SK-N-SH (cell line): ENCODE data around the gene PGK1. TPM values are rescaled to one million over a fixed set of nuclear protein-coding genes. Genes with fewer than 3 reads are reported as not detected.
A peak's percentile ranks its signal among the peaks of the same experiment; 100 is the strongest.
"Not testable (repeated sequence)": the region's sequence is repeated elsewhere in the genome, so short reads cannot be mapped to it uniquely, and the experiment has no call there.

Source experiments
- CTCF ChIA-PET: fragments of 300-600, 350-600 bp; formaldehyde crosslinking; extraction: SDS; loops from one replicate; lab custom pipeline; 2021; lab: Yijun Ruan, JAX
- POLR2A ChIA-PET: fragments of 350-600 bp; sonication (Branson Sonifier 250); formaldehyde crosslinking; extraction: SDS; loops from one replicate; lab custom pipeline; 2020; ENCODE audit warnings: antibody characterized with exemption, inconsistent platforms; lab: Yijun Ruan, JAX
- DNase-seq: peaks from one replicate; pipeline ENCODE4 v3.0.0; 2012
- H2AFZ ChIP-seq: fragments of 200-600 bp; sonication (generic); 2 replicates; pipeline ENCODE4 v1.8.1; 2016; ENCODE audit warnings: antibody characterized with exemption, mild to moderate bottlenecking, low read depth
- H3F3A ChIP-seq: fragments of 200-600 bp; sonication (generic); replicated peaks from 2 replicates; pipeline ENCODE3; 2016; ENCODE audit warnings: antibody characterized with exemption, mild to moderate bottlenecking; ENCODE audit not compliant: insufficient read depth
- H3K27ac ChIP-seq, 2 experiments: fragments of 200-500 bp in 1 of 2; fragments of 200-600 bp in 1 of 2; sonication (Bioruptor generic) in 1 of 2; sonication (generic), shearing (Covaris generic) in 1 of 2; 2 replicates each; pipeline versions ENCODE4 v1.5.1 to v1.6.1; 2014 to 2016; ENCODE audit warnings: low read depth in 2 of 2, inconsistent platforms in 1 of 2, low read length in 1 of 2, mild to moderate bottlenecking in 1 of 2, mixed read lengths in 1 of 2
- H3K27me3 ChIP-seq: fragments of 200-600 bp; sonication (generic), shearing (Covaris generic); 2 replicates; pipeline ENCODE4 v1.6.1; 2016; ENCODE audit warnings: mixed run types; ENCODE audit not compliant: insufficient read depth
- H3K36me3 ChIP-seq, 2 experiments: fragments of 200-500 bp in 1 of 2; fragments of 200-600 bp in 1 of 2; sonication (Bioruptor generic) in 1 of 2; sonication (generic) in 1 of 2; replicated peaks in 1 of 2; 2 replicates each; pipeline versions ENCODE3 to v1.5.1; 2014 to 2016; ENCODE audit warnings: low read length in 1 of 2, mild to moderate bottlenecking in 1 of 2; ENCODE audit not compliant: insufficient read depth in 2 of 2, control insufficient read depth in 1 of 2
- H3K4me1 ChIP-seq, 2 experiments: fragments of 200-500 bp in 1 of 2; fragments of 200-600 bp in 1 of 2; sonication (Bioruptor generic) in 1 of 2; sonication (generic), shearing (Covaris generic) in 1 of 2; 2 replicates each; pipeline versions ENCODE4 v1.5.1 to v1.6.1; 2014 to 2016; ENCODE audit warnings: low read depth in 1 of 2, low read length in 1 of 2, mixed run types in 1 of 2; ENCODE audit not compliant: insufficient read depth in 2 of 2, control insufficient read depth in 1 of 2
- H3K4me2 ChIP-seq: fragments of 200-600 bp; sonication (generic), shearing (Covaris generic); 2 replicates; pipeline ENCODE4 v1.6.1; 2017; ENCODE audit warnings: mixed run types
- H3K4me3 ChIP-seq, 2 experiments: fragments of 200-500 bp in 1 of 2; fragments of 200-600 bp in 1 of 2; sonication (Bioruptor generic) in 1 of 2; sonication (generic), shearing (Covaris generic) in 1 of 2; 2 replicates each; pipeline versions ENCODE4 v1.5.1 to v1.8.1; 2014 to 2016; ENCODE audit warnings: low read depth in 2 of 2, inconsistent platforms in 1 of 2, low read length in 1 of 2, mild to moderate bottlenecking in 1 of 2, mixed read lengths in 1 of 2, moderate library complexity in 1 of 2
- H3K79me2 ChIP-seq: fragments of 200-600 bp; sonication (generic); 2 replicates; pipeline ENCODE4 v1.8.1; 2017; ENCODE audit warnings: mild to moderate bottlenecking; ENCODE audit not compliant: insufficient read depth
- H3K9ac ChIP-seq: fragments of 200-600 bp; sonication (generic); 2 replicates; pipeline ENCODE4 v1.6.1; 2017; ENCODE audit warnings: mixed run types
- H3K9me2 ChIP-seq: fragments of 200-600 bp; sonication (generic); 2 replicates; pipeline ENCODE4 v1.6.1; 2017; ENCODE audit warnings: mixed run types
- H3K9me3 ChIP-seq: fragments of 200-600 bp; sonication (generic); 2 replicates; pipeline ENCODE4 v1.6.1; 2017; ENCODE audit warnings: mixed run types, mild to moderate bottlenecking, moderate library complexity
- H4K20me1 ChIP-seq: fragments of 200-600 bp; sonication (generic); 2 replicates; pipeline ENCODE4 v1.6.1; 2017; ENCODE audit warnings: mild to moderate bottlenecking, mixed run types; ENCODE audit not compliant: insufficient read depth
- CHD2 ChIP-seq: fragments of 150-350 bp; IDR thresholded peaks from 2 replicates; pipeline ENCODE4 v1.6.1; 2018; ENCODE audit warnings: low read length; ENCODE audit not compliant: partially characterized antibody
- EP300 ChIP-seq, 2 experiments: IDR thresholded peaks; 2 replicates each; pipeline versions ENCODE4 v1.4.0 to v1.6.1; 2012; ENCODE audit warnings: borderline replicate concordance in 1 of 2, low read depth in 1 of 2, low read length in 1 of 2
- EZH2phosphoT487 ChIP-seq: fragments of 200-600 bp; sonication (generic); IDR thresholded peaks from 2 replicates; pipeline ENCODE4 v1.6.1; 2017; ENCODE audit warnings: low read depth, mixed run types, mild to moderate bottlenecking, antibody characterized with exemption, moderate library complexity, borderline replicate concordance
- FOSL2 ChIP-seq: IDR thresholded peaks from 2 replicates; pipeline ENCODE4 v1.4.0; 2012; ENCODE audit warnings: low read depth, mild to moderate bottlenecking, moderate library complexity, borderline replicate concordance
- GABPA ChIP-seq: IDR thresholded peaks from 2 replicates; pipeline ENCODE4 v1.4.0; 2012; ENCODE audit warnings: low read depth, mild to moderate bottlenecking
- JUND ChIP-seq: IDR thresholded peaks from 2 replicates; pipeline ENCODE4 v1.4.0; 2012
- NRF1 ChIP-seq: IDR thresholded peaks from 2 replicates; pipeline ENCODE4 v1.6.1; 2012; ENCODE audit warnings: low read depth, mild to moderate bottlenecking, low read length
- TCF12 ChIP-seq: IDR thresholded peaks from 2 replicates; pipeline ENCODE4 v1.4.0; 2012
- WGBS: methylation state at CpG from one replicate; pipeline ENCODE4 v1.1.6; 2017; ENCODE audit warnings: low lambda C conversion rate; 5-methylcytosine and 5-hydroxymethylcytosine counted together
- polyA plus RNA-seq, 3 experiments: library from polyadenylated mRNA; depleted of rRNA; stranded (reverse); fragments of >200 nt; gene quantifications; 2 replicates each; pipeline ENCODE4 v1.2.3, GENCODE V29; 2012
- TF ChIP-seq, protein P1 (sequence below): IDR thresholded peaks from 2 replicates; pipeline ENCODE4 v1.4.0; 2012; ENCODE audit warnings: low read depth

PGK1 gene
- polyA plus RNA-seq, 1 of the 3 experiments (the other 2 are of a cell fraction), result 260 TPM

GRCh38 chrX:78063687-78064086 is 40.4 kb upstream of the PGK1 start:
- Histone ChIP-seq H3K9ac (no peak overlapping the region), H2AFZ (no peak overlapping the region), H4K20me1 (no peaks in the 10 kb centered on the region), H3F3A (peaks cover 4% of the 10 kb centered on the region), H3K9me3 (no peaks in the 10 kb centered on the region), H3K4me1 (no peaks in the 10 kb centered on the region), H3K27ac (no peak overlapping the region), H3K9me2 (no peaks in the 10 kb centered on the region), H3K79me2 (no peaks in the 10 kb centered on the region), H3K27me3 (no peaks in the 10 kb centered on the region; the same call in 1 of the 2 replicates), H3K4me2 (no peak overlapping the region), H3K36me3 (no peaks in the 10 kb centered on the region), H3K4me3 (no peak overlapping the region)
- ChIA-PET CTCF (no interaction called here), POLR2A (no interaction called here)
- DNase-seq, result no peak
- TF ChIP-seq CHD2 (no peak), NRF1 (no peak), EZH2phosphoT487 (no peak), EP300 (IDR thresholded peaks at IDR 0.05; ENCODE audit: borderline replicate concordance in 1 of 2, low read depth in 1 of 2, low read length in 1 of 2) (no peak), GABPA (no peak)

DNA sequence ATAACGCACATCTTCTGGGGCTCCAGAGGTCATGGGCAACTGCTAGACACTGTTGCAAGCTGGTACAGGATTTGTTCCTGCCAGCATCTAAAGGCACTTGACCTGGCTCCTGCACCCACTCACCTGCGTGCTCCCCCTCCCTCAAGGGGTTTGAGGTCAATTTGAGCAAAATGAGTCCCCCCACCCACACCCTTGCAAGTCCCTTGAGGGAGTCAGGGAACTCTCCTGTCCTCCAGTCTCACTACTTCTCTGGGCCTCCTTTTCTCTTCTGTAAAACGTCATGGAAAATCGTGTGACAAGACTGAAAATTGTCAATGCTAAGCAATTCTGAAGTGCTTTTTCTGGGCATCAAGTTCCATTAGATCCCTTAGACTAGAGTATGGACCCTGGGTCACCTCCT is 39.9 kb upstream of the PGK1 start:
- H3K79me2 ChIP-seq, result no peaks in the 10 kb centered on the region
- no peak for TF ChIP-seq NRF1
- TF ChIP-seq, all 33 proteins: peak for 0
- Histone ChIP-seq H4K20me1 (no peaks in the 10 kb centered on the region), H3F3A (peaks cover 4% of the 10 kb centered on the region), H3K9ac (no peak overlapping the region), H3K9me3 (no peaks in the 10 kb centered on the region), H2AFZ (no peak overlapping the region), H3K4me1 (no peaks in the 10 kb centered on the region), H3K27me3 (no peaks in the 10 kb centered on the region; the same call in 1 of the 2 replicates), H3K4me2 (no peak overlapping the region), H3K36me3 (no peaks in the 10 kb centered on the region), H3K27ac (no peak overlapping the region), H3K4me3 (no peak overlapping the region), H3K9me2 (no peaks in the 10 kb centered on the region)
- DNase-seq, result no peak
- ChIA-PET POLR2A (no interaction called here), CTCF (no interaction called here)
- 27% methylated on average over 3 of the region's 4 CpGs for WGBS

- H3F3A ChIP-seq, H3K4me1 ChIP-seq, H3K27me3 ChIP-seq, H3K9me3 ChIP-seq, H3K36me3 ChIP-seq, H3K4me3 ChIP-seq, H4K20me1 ChIP-seq, H3K4me2 ChIP-seq, H3K9ac ChIP-seq, POLR2A ChIA-PET, CTCF ChIA-PET, H3K9me2 ChIP-seq, DNase-seq, H3K79me2 ChIP-seq: not testable (repeated sequence)
- Histone ChIP-seq H2AFZ (peak overlapping the region; percentile 39; the same call in 1 of the 2 replicates), H3K27ac (peak overlapping the region in 1 of 2 experiments; percentile 61; a peak in 2 of 4 replicates)
- TF ChIP-seq FOSL2, result peak; percentile 77
- TF ChIP-seq, protein P1, sequence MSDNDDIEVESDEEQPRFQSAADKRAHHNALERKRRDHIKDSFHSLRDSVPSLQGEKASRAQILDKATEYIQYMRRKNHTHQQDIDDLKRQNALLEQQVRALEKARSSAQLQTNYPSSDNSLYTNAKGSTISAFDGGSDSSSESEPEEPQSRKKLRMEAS, result peak; percentile 17; the same call in 1 of the 2 replicates
- TF ChIP-seq TCF12, result peak; percentile 39; the same call in 1 of the 2 replicates
- peak; percentile 71 for TF ChIP-seq JUND
- WGBS, result 35% methylated on average over 6 of the region's 6 CpGs
Measured at GRCh38 chrX:78064698-78065601, 39.1 kb upstream of the PGK1 start.
